K562 (cell line): ENCODE results near the gene IFNGR2. TPM values are rescaled to one million over a fixed set of nuclear protein-coding genes. Genes with fewer than 3 reads are reported as not detected.

Experiments
- ATAC-seq: fragments of 200-7000 bp; cut with Tn5 transposase; 3 replicates; pipeline ENCODE4 v1.9.1; 2020; ENCODE audit warnings: moderate library complexity
- BruUV-seq: library from RNA; stranded (reverse); fragments of 400-500 nt; replicated peaks from 2 replicates; lab custom pipeline; 2021; lab: Mats Ljungman, UMichigan
- CTCF ChIA-PET: fragments of 300-600 bp; formaldehyde crosslinking; extraction: SDS; loops from one replicate; lab custom pipeline; 2021; ENCODE audit warnings: low intra/inter-chr PET ratio; lab: Yijun Ruan, JAX
- POLR2A ChIA-PET: fragments of 300-600, 350-650 bp; sonication (Branson Sonifier 250); formaldehyde crosslinking; extraction: SDS; loops from one replicate; lab custom pipeline; 2021; ENCODE audit warnings: antibody characterized with exemption, inconsistent platforms; lab: Yijun Ruan, JAX
- DNase-seq, 4 experiments: peaks; one replicate each; pipeline versions ENCODE4 v3.0.0 to v3.0.0-alpha.2; 2011 to 2018; ENCODE audit warnings: low spot score in 3 of 4, mixed read lengths in 3 of 4; ENCODE audit errors: extremely low read depth in 1 of 4
- FAIRE-seq: peaks from 2 replicates; lab custom pipeline; 2011; peaks lifted over from hg19 to GRCh38; lab: Jason Lieb, UNC
- H2AFZ ChIP-seq: 2 replicates; pipeline ENCODE4 v1.6.0; 2011; ENCODE audit warnings: low read depth, low read length, control low read depth, inconsistent platforms
- H3K27ac ChIP-seq: fragments of 200-600 bp; 3 replicates; pipeline ENCODE4 v1.8.0; 2011; ENCODE audit warnings: low read depth, mild to moderate bottlenecking, control low read depth, inconsistent platforms, low read length, moderate library complexity, mixed read lengths; ENCODE audit errors: extremely low read depth
- H3K27me3 ChIP-seq, 2 experiments: fragments of 300-600 bp in 1 of 2; 2 replicates in 1 of 2; 3 replicates in 1 of 2; pipeline versions ENCODE4 v1.6.0 to v1.8.0; 2011; ENCODE audit warnings: inconsistent platforms in 2 of 2, low read length in 2 of 2, mild to moderate bottlenecking in 1 of 2, mixed read lengths in 1 of 2, moderate library complexity in 1 of 2; ENCODE audit not compliant: control insufficient read depth in 2 of 2, insufficient read depth in 2 of 2
- H3K36me3 ChIP-seq: fragments of 300-600 bp; 3 replicates; pipeline ENCODE4 v1.8.0; 2011; ENCODE audit warnings: mild to moderate bottlenecking, low read length, inconsistent platforms; ENCODE audit not compliant: control insufficient read depth, insufficient read depth
- H3K4me1 ChIP-seq, 2 experiments: fragments of 200-600 bp in 1 of 2; replicated peaks in 1 of 2; 2 replicates in 1 of 2; 3 replicates in 1 of 2; pipeline versions ENCODE4 v1.5.1 to v1.8.0; 2011; ENCODE audit warnings: inconsistent platforms in 2 of 2, low read length in 2 of 2, mild to moderate bottlenecking in 1 of 2, mixed read lengths in 1 of 2, moderate library complexity in 1 of 2; ENCODE audit not compliant: control insufficient read depth in 2 of 2, insufficient read depth in 2 of 2
- H3K4me2 ChIP-seq: 2 replicates; pipeline ENCODE4 v1.6.1; 2011; ENCODE audit warnings: low read length, control low read depth, inconsistent platforms, mixed read lengths; ENCODE audit not compliant: insufficient read depth
- H3K4me3 ChIP-seq: fragments of 200-600 bp; sonication (generic), shearing (Covaris generic); 2 replicates; pipeline ENCODE4 v1.5.1; 2016; ENCODE audit warnings: control low read depth, inconsistent platforms
- H3K79me2 ChIP-seq: fragments of 200-600 bp; 3 replicates; pipeline ENCODE4 v1.8.0; 2011; ENCODE audit warnings: low read length, inconsistent platforms; ENCODE audit not compliant: control insufficient read depth, insufficient read depth
- H3K9ac ChIP-seq, 2 experiments: 2 replicates each; pipeline versions ENCODE4 v1.6.0 to v1.6.1; 2011; ENCODE audit warnings: low read depth in 2 of 2, low read length in 2 of 2, control low read depth in 1 of 2, inconsistent platforms in 1 of 2, mild to moderate bottlenecking in 1 of 2, mixed read lengths in 1 of 2; ENCODE audit not compliant: insufficient read depth in 1 of 2
- H3K9me1 ChIP-seq: one replicate; pipeline ENCODE4 v1.6.0; 2011; ENCODE audit warnings: inconsistent platforms, mild to moderate bottlenecking, low read length, moderate library complexity; ENCODE audit not compliant: control insufficient read depth, insufficient read depth
- H3K9me3 ChIP-seq: replicated peaks from 2 replicates; pipeline ENCODE4 v1.5.1; 2011; ENCODE audit warnings: low read depth, low read length, inconsistent platforms; ENCODE audit not compliant: control insufficient read depth, insufficient read depth
- H4K20me1 ChIP-seq: replicated peaks from 2 replicates; pipeline ENCODE4 v1.6.1; 2011; ENCODE audit warnings: low read length, inconsistent platforms, mixed read lengths; ENCODE audit not compliant: control insufficient read depth, insufficient read depth
- CHD1 ChIP-seq: fragments of 200-600 bp; sonication (generic); IDR thresholded peaks from one replicate; pipeline ENCODE4 v1.6.1; 2012; ENCODE audit warnings: mild to moderate bottlenecking, moderate library complexity, low read length, inconsistent platforms
- E2F3 ChIP-seq: fragments of 250-450 bp; sonication (Bioruptor Pico); IDR thresholded peaks from 2 replicates; pipeline ENCODE4 v1.4.0; 2020; ENCODE audit warnings: mild to moderate bottlenecking
- HDGF ChIP-seq: fragments of 450-650 bp; IDR thresholded peaks from 2 replicates; pipeline ENCODE4 v1.6.1; 2016
- HNRNPH1 ChIP-seq: fragments of 200-400 bp; formaldehyde crosslinking; optimal IDR thresholded peaks from 2 replicates; pipeline ENCODE3; 2017; ENCODE audit warnings: low read depth, mild to moderate bottlenecking, low read length, moderate library complexity
- HOXB6 ChIP-seq: fragments of 250-450 bp; sonication (Bioruptor Pico); IDR thresholded peaks from 2 replicates; pipeline ENCODE4 v1.5.1; 2022; ENCODE audit warnings: mild to moderate bottlenecking, borderline replicate concordance
- PRMT5 ChIP-seq: sonication (generic); formaldehyde crosslinking; IDR thresholded peaks from 2 replicates; pipeline ENCODE4 v1.5.0; 2020; ENCODE audit warnings: missing genetic modification reagents
- SOX6 ChIP-seq: fragments of 450-650 bp; IDR thresholded peaks from 2 replicates; pipeline ENCODE4 v1.6.1; 2014; ENCODE audit warnings: mild to moderate bottlenecking
- TARDBP ChIP-seq: fragments of 450-650 bp; IDR thresholded peaks from 2 replicates; pipeline ENCODE4 v1.6.1; 2016
- ZNF232 ChIP-seq: sonication (generic); formaldehyde crosslinking; IDR thresholded peaks from 2 replicates; pipeline ENCODE4 v1.8.0; 2022; ENCODE audit warnings: mild to moderate bottlenecking, missing genetic modification reagents
- ZNF347 ChIP-seq: fragments of 450-650 bp; formaldehyde crosslinking; IDR thresholded peaks from 2 replicates; pipeline ENCODE4 v1.4.0; 2020; ENCODE audit warnings: low read depth, mild to moderate bottlenecking, moderate library complexity
- ZNF445 ChIP-seq: fragments of 250-450 bp; sonication (Bioruptor Pico); IDR thresholded peaks from 2 replicates; pipeline ENCODE4 v1.4.0; 2020; ENCODE audit warnings: low read depth, mild to moderate bottlenecking, moderate library complexity
- ZNF766 ChIP-seq: fragments of 200-800 bp; sonication (Bioruptor generic); conservative IDR thresholded peaks from 2 replicates; pipeline ENCODE4 v1.6.1; 2016; ENCODE audit warnings: missing genetic modification characterization, missing compliant biosample characterization
- WGBS: fragments of 100-300 bp; shearing (Covaris generic); methylation state at CpG from one replicate; pipeline ENCODE4 v1.1.6; 2016; ENCODE audit warnings: low coverage, mixed read lengths; ENCODE audit not compliant: insufficient coverage; ENCODE audit errors: missing lambda C conversion rate; 5-methylcytosine and 5-hydroxymethylcytosine counted together
- in situ Hi-C: fragments of 300-500 bp; cut with MboI; formaldehyde crosslinking; loops from 4 replicates; pipeline ENCODE4 v1.15.0; 2018; ENCODE audit warnings: inconsistent platforms, mixed read lengths
- intact Hi-C: fragments of 100-400 bp; cut with micrococcal nuclease; formaldehyde crosslinking; loops from 2 replicates; pipeline ENCODE4 v1.14.2; 2022
- polyA plus RNA-seq, 8 experiments: library from polyadenylated mRNA; depleted of rRNA in 4 of 8; stranded (reverse) in 5 of 8; unstranded in 3 of 8; fragments of >200 nt; fragmentation: Nextera tagmentation in 2 of 8; fragmentation: Illumina TruSeq in 1 of 8; extraction: Ambion mirVana in 2 of 8; extraction: Trizol in 1 of 8; gene quantifications; 2 replicates each; pipeline versions ENCODE4 v1.2.1 to v1.2.3, GENCODE V29; 2011 to 2014; ENCODE audit warnings: inconsistent platforms in 1 of 8, missing spikeins in 1 of 8
- total RNA-seq, 7 experiments: library from RNA; depleted of rRNA in 6 of 7; stranded (reverse); fragments of >200 nt in 6 of 7; fragmentation: Illumina TruSeq in 2 of 7; extraction: Trizol in 2 of 7; gene quantifications; 2 replicates each; pipeline versions ENCODE4 v1.2.1 to v1.2.3, GENCODE V29; 2011 to 2021; ENCODE audit warnings: low replicate concordance in 1 of 7
- TF ChIP-seq, protein P1 (sequence below), 3 experiments: fragments of 200-800 bp in 1 of 3; sonication (Bioruptor generic) in 1 of 3; sonication (generic) in 1 of 3; formaldehyde crosslinking in 1 of 3; IDR thresholded peaks; 2 replicates each; pipeline versions ENCODE4 v1.6.1 to v1.8.0; 2016 to 2022; ENCODE audit warnings: mild to moderate bottlenecking in 2 of 3, missing compliant biosample characterization in 2 of 3, missing genetic modification characterization in 2 of 3, missing genetic modification reagents in 1 of 3

Gene IFNGR2
- total and polyA plus RNA-seq, 9 of the 15 experiments (the other 6 are each of a cell fraction or from before 2014, with no cell fraction given) = 6.7 to 58.0 (median 28.5) TPM

DNA sequence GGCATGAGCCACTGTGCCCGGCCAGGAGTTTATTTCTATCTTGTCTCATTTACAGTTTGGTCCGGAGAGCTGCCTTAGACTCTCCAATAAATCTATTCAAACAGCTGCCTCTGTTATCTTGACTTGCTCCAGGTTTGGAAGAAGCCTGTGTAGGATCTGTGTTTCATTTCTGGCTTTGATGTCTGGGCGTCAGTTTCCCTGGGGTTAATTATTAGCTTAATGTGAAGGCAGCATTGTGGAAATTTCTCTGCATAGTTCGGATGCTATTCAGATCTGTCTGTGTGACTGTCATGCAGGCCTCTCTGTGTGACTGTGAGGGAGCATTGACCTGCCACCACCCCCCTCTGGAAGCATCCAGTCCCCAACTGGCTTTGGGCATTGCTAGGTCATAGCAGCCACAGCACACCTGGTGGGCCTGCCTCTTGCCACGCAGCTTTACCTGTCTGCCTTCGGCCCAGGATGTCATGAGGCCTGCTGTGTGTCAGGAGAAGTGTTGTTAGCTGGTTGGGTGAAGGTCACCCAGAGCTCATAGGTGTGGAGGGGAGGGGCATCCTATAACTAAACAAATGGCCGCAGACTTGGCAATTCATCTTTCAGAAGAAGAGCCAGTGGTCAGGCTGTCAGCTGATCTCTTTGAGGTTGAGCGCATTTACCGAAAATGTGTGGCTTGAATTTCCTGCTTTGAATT, 9.8 kb downstream of the IFNGR2 start:
- H2AFZ ChIP-seq = no peak overlapping the region
- no peaks in the 10 kb centered on the region; a peak in 1 of 5 replicates for H3K4me1 ChIP-seq
- 77% methylated on average over 9 of the region's 9 CpGs for WGBS
- H3K36me3 ChIP-seq = peaks cover 48% of the 10 kb centered on the region
- no peak overlapping the region for H3K27ac ChIP-seq
- ChIA-PET CTCF (no interaction called here), POLR2A (interaction anchor here (0.6 kb wide), 1 partner anchor 279 kb away, joined by 4 read pairs; no protein-coding TSS in a partner anchor)
- no peak overlapping the region for H3K4me2 ChIP-seq
- DNase-seq (no peak), ATAC-seq (no peak), FAIRE-seq (no peak)
- no peak overlapping the region for H3K4me3 ChIP-seq
- H3K27me3 ChIP-seq = no peaks in the 10 kb centered on the region
- intact Hi-C loops = no loop called here
- BruUV-seq = no TSS peak
- H3K9me1 ChIP-seq = peaks cover 4% of the 10 kb centered on the region
- in situ Hi-C loops = no loop called here
- H3K79me2 ChIP-seq = peaks cover 31% of the 10 kb centered on the region; the same call in 2 of the 3 replicates
- H4K20me1 ChIP-seq = peaks cover 9% of the 10 kb centered on the region; the same call in 1 of the 2 replicates
- TF ChIP-seq SOX6 = no peak
- no peak for TF ChIP-seq HDGF
- no peak for TF ChIP-seq E2F3 (CRISPR knock-in tag)
- no peak for TF ChIP-seq PRMT5
- TF ChIP-seq CHD1 = no peak
- TF ChIP-seq HNRNPH1 = no peak
- TF ChIP-seq ZNF232 (CRISPR knock-in tag) = no peak
- TF ChIP-seq ZNF347 (CRISPR knock-in tag) = no peak
- TF ChIP-seq, protein P1, sequence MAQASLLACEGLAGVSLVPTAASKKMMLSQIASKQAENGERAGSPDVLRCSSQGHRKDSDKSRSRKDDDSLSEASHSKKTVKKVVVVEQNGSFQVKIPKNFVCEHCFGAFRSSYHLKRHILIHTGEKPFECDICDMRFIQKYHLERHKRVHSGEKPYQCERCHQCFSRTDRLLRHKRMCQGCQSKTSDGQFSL (CRISPR knock-in tag; IDR thresholded peaks at IDR 0.05) = no peak
- TF ChIP-seq, protein P1 (tag; IDR thresholded peaks at IDR 0.05) = no peak
- no peak for TF ChIP-seq ZNF766 (CRISPR knock-in tag)
- TF ChIP-seq ZNF445 = no peak
- TF ChIP-seq TARDBP = no peak
- TF ChIP-seq HOXB6 (CRISPR knock-in tag) = no peak
- peak overlapping the region in 1 of 2 experiments; percentile 68; a peak in 1 of 4 replicates for H3K9ac ChIP-seq
- H3K9me3 ChIP-seq = no peaks in the 10 kb centered on the region
